ENCODE results near the gene ZNF444. TPM values are rescaled to one million over a fixed set of nuclear protein-coding genes. Genes with fewer than 3 reads are reported as not detected.

The ZNF444 gene
- total and polyA plus RNA-seq, 4 donors, result 27.8 to 55.5 (median 41.6) TPM

DNA sequence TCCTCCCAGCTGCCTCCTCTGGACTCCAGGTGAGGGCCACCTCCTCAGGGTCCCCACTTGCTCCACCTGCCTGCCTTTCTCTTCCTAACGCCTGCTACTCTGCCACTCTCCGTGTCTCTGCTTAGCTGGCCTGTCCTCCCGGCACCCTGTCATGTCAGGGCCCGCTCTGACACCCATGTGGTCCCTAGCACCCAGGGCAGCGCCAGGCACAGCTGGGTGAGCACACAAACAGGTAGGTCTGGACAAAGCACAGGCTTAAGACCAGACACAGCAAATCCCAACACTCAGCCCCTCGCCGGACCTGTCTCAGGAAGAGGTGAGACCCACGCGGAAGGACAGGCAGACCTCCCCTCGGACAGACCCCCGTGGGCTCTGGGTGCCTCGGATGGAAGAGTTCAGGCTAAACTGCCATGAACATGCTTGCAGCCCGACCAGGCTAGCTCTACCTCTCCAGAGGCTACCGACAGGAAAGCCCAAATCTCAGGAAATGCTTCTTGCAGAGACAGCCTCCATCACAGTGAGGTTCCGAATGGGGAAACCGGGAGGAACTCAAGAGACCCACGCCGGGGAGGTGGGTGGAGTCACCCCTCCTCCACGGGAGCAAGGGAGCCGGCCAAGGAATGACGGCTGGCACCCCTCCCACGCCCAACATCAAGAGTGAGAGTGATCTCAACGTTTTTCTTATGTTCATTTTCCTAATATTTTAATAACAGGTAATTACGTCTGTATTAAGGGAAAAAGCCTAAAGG is 32.5 kb upstream of the ZNF444 start:
- ATAC-seq (ENCODE audit: insufficient read depth, low FRiP score), result no peak
- no peaks in the 10 kb centered on the region for H3K27me3 ChIP-seq (ENCODE audit: control insufficient read depth in 3 of 3, insufficient read depth in 3 of 3, low read length in 2 of 3)
- no peaks in the 10 kb centered on the region for H3K9me3 ChIP-seq (ENCODE audit: control insufficient read depth in 4 of 4, insufficient read depth in 3 of 4, low read length in 3 of 4)
- H3K36me3 ChIP-seq (ENCODE audit: control insufficient read depth in 4 of 4, insufficient read depth in 4 of 4, low read length in 4 of 4), result peaks cover 0 to 4% (median 0%) of the 10 kb centered on the region in 4 donors
- H3K4me3 ChIP-seq, result no peak overlapping the region
- H3K27ac ChIP-seq (ENCODE audit: low read depth in 1 of 2, low read length in 1 of 2), result peak overlapping the region in 1 of 2 donors; percentile 60
- 28 to 33% methylated on average over 24 of the region's 24 CpGs for WGBS, 2 donors
- peaks cover 31 to 55% (median 50%) of the 10 kb centered on the region in 5 donors for H3K4me1 ChIP-seq (ENCODE audit: control insufficient read depth in 5 of 5, insufficient read depth in 5 of 5, low read length in 5 of 5)
- peak overlapping the region in 1 of 2 donors; percentile 11 for H3K9ac ChIP-seq (ENCODE audit: insufficient read depth in 1 of 2, low read length in 2 of 2)
- peak; percentile 75 to 81 (median 76) for DNase-seq
- TF ChIP-seq, protein P1, sequence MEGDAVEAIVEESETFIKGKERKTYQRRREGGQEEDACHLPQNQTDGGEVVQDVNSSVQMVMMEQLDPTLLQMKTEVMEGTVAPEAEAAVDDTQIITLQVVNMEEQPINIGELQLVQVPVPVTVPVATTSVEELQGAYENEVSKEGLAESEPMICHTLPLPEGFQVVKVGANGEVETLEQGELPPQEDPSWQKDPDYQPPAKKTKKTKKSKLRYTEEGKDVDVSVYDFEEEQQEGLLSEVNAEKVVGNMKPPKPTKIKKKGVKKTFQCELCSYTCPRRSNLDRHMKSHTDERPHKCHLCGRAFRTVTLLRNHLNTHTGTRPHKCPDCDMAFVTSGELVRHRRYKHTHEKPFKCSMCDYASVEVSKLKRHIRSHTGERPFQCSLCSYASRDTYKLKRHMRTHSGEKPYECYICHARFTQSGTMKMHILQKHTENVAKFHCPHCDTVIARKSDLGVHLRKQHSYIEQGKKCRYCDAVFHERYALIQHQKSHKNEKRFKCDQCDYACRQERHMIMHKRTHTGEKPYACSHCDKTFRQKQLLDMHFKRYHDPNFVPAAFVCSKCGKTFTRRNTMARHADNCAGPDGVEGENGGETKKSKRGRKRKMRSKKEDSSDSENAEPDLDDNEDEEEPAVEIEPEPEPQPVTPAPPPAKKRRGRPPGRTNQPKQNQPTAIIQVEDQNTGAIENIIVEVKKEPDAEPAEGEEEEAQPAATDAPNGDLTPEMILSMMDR (IDR thresholded peaks at IDR 0.05; ENCODE audit: control extremely low read depth, extremely low read depth), result no peak

DNA sequence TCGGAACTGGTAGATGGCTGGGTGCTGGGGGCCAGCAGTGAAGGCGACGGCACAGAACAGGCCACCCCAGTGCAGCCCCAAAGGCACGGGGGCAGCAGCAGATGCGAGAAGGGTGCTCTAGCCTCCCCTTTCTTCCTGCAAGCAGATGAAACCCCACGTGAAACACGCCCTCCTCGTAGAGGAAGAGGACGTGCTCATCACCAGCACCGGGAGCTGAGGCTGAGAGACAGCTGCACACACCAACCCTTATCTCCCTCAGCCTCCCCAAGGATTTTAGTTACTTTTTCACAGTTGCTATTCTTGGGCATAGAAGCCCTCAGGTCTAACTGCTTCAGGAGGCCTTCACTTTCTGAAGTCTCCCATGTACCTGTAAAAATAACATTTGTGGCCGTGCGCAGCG is 31.9 kb upstream of the ZNF444 start:
- Histone ChIP-seq H3K36me3 (ENCODE audit: control insufficient read depth in 4 of 4, insufficient read depth in 4 of 4, low read length in 4 of 4) (peaks cover 0 to 4% (median 0%) of the 10 kb centered on the region in 4 donors), H3K9ac (ENCODE audit: insufficient read depth in 1 of 2, low read length in 2 of 2) (no peak overlapping the region), H3K4me1 (ENCODE audit: control insufficient read depth in 5 of 5, insufficient read depth in 5 of 5, low read length in 5 of 5) (peaks cover 31 to 55% (median 50%) of the 10 kb centered on the region in 5 donors), H3K9me3 (ENCODE audit: control insufficient read depth in 4 of 4, insufficient read depth in 3 of 4, low read length in 3 of 4) (no peaks in the 10 kb centered on the region), H3K27ac (ENCODE audit: low read depth in 1 of 2, low read length in 1 of 2) (peak overlapping the region in 1 of 2 donors; percentile 60), H3K27me3 (ENCODE audit: control insufficient read depth in 3 of 3, insufficient read depth in 3 of 3, low read length in 2 of 3) (no peaks in the 10 kb centered on the region), H3K4me3 (no peak overlapping the region)
- TF ChIP-seq, protein P1 (IDR thresholded peaks at IDR 0.05; ENCODE audit: control extremely low read depth, extremely low read depth), result no peak
- DNase-seq (peak in 1 of 3 donors; percentile 41), ATAC-seq (ENCODE audit: insufficient read depth, low FRiP score) (no peak)
- 42 to 43% methylated on average over 13 of the region's 13 CpGs for WGBS, 2 donors

DNA sequence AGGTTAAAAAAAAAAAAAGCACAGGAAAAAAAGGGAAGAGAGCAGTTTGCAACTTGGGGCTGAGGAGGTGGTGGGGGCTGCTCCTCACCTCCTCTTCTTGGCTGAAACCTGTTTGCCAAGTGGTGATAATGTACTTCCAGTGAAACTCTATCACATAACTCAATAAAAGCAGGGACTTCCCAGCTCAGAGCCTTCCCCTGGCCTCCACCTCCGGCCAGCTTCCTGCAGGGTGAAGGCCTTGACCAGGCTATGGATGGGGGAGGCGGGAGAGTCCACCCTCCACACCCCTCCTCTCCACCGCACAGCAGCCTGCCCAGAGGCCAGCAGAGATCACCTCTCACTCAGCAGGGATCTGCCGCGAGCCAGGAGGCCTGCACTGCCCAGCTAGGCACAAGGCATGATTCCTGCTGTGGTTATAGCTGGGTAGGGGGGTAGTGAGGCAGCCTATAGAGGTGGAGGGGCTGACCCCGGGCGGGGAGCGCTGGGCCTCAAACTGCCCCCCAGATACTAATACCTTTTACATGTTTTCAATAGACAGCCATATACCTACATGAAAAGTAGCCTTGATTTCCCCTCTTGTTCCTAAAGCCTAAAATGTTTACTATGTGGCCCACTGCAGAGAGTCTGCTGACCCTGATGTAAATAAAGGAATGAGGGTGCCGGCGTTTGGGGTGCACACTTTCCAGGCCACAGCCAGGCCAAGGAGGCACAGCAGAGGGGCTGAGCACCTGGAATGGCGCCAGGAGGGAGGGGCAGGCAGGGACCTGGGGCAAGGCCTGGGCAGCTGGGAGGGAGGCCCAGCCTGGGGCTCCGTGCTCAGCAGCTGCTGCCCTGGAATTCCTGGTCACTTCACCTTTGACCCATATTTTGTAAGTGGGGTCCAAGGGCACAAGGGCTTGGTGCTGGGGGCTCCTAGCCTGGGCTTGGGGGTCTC is 30.3 kb upstream of the ZNF444 start:
- Histone ChIP-seq H3K4me3 (no peak overlapping the region), H3K4me1 (ENCODE audit: control insufficient read depth in 5 of 5, insufficient read depth in 5 of 5, low read length in 5 of 5) (peaks cover 28 to 60% (median 49%) of the 10 kb centered on the region in 5 donors), H3K36me3 (ENCODE audit: control insufficient read depth in 4 of 4, insufficient read depth in 4 of 4, low read length in 4 of 4) (peaks cover 0 to 6% (median 0%) of the 10 kb centered on the region in 4 donors), H3K9me3 (ENCODE audit: control insufficient read depth in 4 of 4, insufficient read depth in 3 of 4, low read length in 3 of 4) (no peaks in the 10 kb centered on the region), H3K27me3 (ENCODE audit: control insufficient read depth in 3 of 3, insufficient read depth in 3 of 3, low read length in 2 of 3) (no peaks in the 10 kb centered on the region), H3K9ac (ENCODE audit: insufficient read depth in 1 of 2, low read length in 2 of 2) (no peak overlapping the region), H3K27ac (ENCODE audit: low read depth in 1 of 2, low read length in 1 of 2) (peak overlapping the region; percentile 26 to 69)
- 21 to 38% methylated on average over 12 of the region's 12 CpGs for WGBS, 2 donors
- peak; percentile 47 to 69 (median 51) for DNase-seq
- ATAC-seq (ENCODE audit: insufficient read depth, low FRiP score), result peak; percentile 28
- TF ChIP-seq, protein P1 (IDR thresholded peaks at IDR 0.05; ENCODE audit: control extremely low read depth, extremely low read depth), result no peak
